Measurements from ENCODE around the gene TREML4. TPM values are rescaled to one million over a fixed set of nuclear protein-coding genes. Genes with fewer than 3 reads are reported as not detected.

TREML4 gene
- total RNA-seq, 4 donors from 2014 or later: not detected

DNA sequence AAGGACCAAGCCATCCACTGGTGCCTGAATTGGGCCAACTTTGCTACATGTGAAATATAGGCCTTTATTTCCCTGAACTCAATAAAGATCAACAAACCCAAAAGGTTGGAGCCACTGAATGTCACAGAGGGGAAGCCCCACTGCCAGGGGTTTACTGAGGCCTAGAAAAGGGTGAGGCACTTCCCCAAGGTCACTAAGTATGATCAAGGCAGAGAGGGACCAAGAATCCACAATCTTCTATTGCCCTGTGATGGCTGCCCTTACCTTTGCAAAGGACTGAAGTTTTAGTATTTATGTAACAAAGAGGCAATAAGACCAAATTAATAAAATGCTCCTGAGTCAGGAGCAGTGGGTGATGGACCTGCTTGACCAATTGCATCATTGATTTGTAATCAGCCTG, 40.3 kb downstream of the TREML4 start:
- TF ChIP-seq CTCF (IDR thresholded peaks at IDR 0.05; ENCODE audit: low read depth): no peak

- no peak for TF ChIP-seq CTCF (IDR thresholded peaks at IDR 0.05; ENCODE audit: low read depth)
Measured at GRCh38 chr6:41269166-41269565, 41.0 kb downstream of the TREML4 start.

- TF ChIP-seq CTCF (IDR thresholded peaks at IDR 0.05; ENCODE audit: low read depth): no peak
Measured at GRCh38 chr6:41269716-41270115, 41.6 kb downstream of the TREML4 start.

- no peak for TF ChIP-seq CTCF (IDR thresholded peaks at IDR 0.05; ENCODE audit: low read depth)
Measured at GRCh38 chr6:41271901-41272395, 43.8 kb downstream of the TREML4 start.

GRCh38 chr6:41272591-41273240, 44.6 kb downstream of the TREML4 start:
- no peak for TF ChIP-seq CTCF (IDR thresholded peaks at IDR 0.05; ENCODE audit: low read depth)

DNA sequence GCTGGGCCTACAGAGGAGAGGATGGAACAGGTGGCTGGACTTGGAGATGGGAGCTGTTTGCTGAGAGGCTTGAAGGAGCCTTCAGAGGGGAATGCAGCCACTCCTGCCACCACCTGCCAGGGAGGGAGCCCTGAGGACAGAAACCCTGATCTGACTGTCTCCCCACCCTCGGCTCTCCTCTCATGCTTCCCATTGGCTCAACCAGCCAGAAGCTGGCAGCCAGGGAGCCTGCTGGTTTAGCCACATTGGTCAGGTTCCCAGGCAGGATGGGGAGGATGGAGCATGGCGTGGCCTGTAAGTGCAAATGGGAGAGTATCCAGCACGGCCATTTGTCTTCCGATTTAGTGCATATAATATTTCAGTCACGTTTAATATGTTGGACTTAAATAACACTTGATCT, 45.6 kb downstream of the TREML4 start:
- no peak for TF ChIP-seq CTCF (IDR thresholded peaks at IDR 0.05; ENCODE audit: low read depth)

- TF ChIP-seq CTCF (IDR thresholded peaks at IDR 0.05; ENCODE audit: low read depth): no peak
Measured at GRCh38 chr6:41274256-41274655, 46.1 kb downstream of the TREML4 start.

Measured in subcutaneous adipose tissue (tissue), 4 donors.